IMR-90 (cell line): ENCODE data around the gene TGFBR2. TPM values are rescaled to one million over a fixed set of nuclear protein-coding genes. Genes with fewer than 3 reads are reported as not detected.

Experiments used
- ATAC-seq: fragments of 200-7000 bp; cut with Tn5 transposase; 2 replicates; pipeline ENCODE4 v1.9.1; 2020; ENCODE audit warnings: low read depth, mild to moderate bottlenecking, moderate library complexity
- BruUV-seq: library from RNA; stranded (reverse); fragments of 400-500 nt; replicated peaks from 2 replicates; lab custom pipeline; 2021; lab: Mats Ljungman, UMichigan
- CTCF ChIA-PET: fragments of 300-600 bp; formaldehyde crosslinking; extraction: SDS; loops from one replicate; lab custom pipeline; 2021; ENCODE audit warnings: antibody characterized with exemption; lab: Yijun Ruan, JAX
- POLR2A ChIA-PET: fragments of 300-600 bp; sonication (Branson Sonifier 250); formaldehyde crosslinking; loops from one replicate; lab custom pipeline; 2022; ENCODE audit warnings: antibody characterized with exemption; ENCODE audit not compliant: unreplicated experiment; lab: Charles Lee
- DNase-seq: peaks from one replicate; pipeline ENCODE4 v3.0.0; 2013
- H2AFZ ChIP-seq: replicated peaks from 2 replicates; pipeline ENCODE3; 2013; ENCODE audit warnings: low read length, mild to moderate bottlenecking; ENCODE audit not compliant: poor library complexity
- H2AK5ac ChIP-seq: 2 replicates; pipeline ENCODE4 v1.6.1; 2013; ENCODE audit warnings: low read depth, low read length, inconsistent platforms
- H2AK9ac ChIP-seq: replicated peaks from 2 replicates; pipeline ENCODE3; 2013; ENCODE audit warnings: mild to moderate bottlenecking, low read depth, low read length, moderate library complexity; ENCODE audit not compliant: poor library complexity
- H2BK120ac ChIP-seq: 2 replicates; pipeline ENCODE4 v1.6.1; 2013; ENCODE audit warnings: low read depth, low read length, inconsistent platforms
- H2BK15ac ChIP-seq: 3 replicates; pipeline ENCODE4 v1.6.1; 2013; ENCODE audit warnings: low read depth, low read length, inconsistent platforms
- H2BK20ac ChIP-seq: 2 replicates; pipeline ENCODE4 v1.6.1; 2013; ENCODE audit warnings: low read depth, mild to moderate bottlenecking, inconsistent platforms, low read length, moderate library complexity
- H2BK5ac ChIP-seq: 2 replicates; pipeline ENCODE4 v1.6.1; 2013; ENCODE audit warnings: mild to moderate bottlenecking, low read depth, low read length, inconsistent platforms; ENCODE audit not compliant: poor library complexity, severe bottlenecking
- H3K14ac ChIP-seq: replicated peaks from 2 replicates; pipeline ENCODE4 v1.6.1; 2013; ENCODE audit warnings: low read depth, low read length, inconsistent platforms
- H3K18ac ChIP-seq: 2 replicates; pipeline ENCODE4 v1.6.1; 2013; ENCODE audit warnings: low read depth, low read length, control low read depth
- H3K23ac ChIP-seq: 2 replicates; pipeline ENCODE4 v1.6.1; 2013; ENCODE audit warnings: low read depth, low read length, inconsistent platforms
- H3K27ac ChIP-seq: 2 replicates; pipeline ENCODE4 v1.5.1; 2013; ENCODE audit warnings: mild to moderate bottlenecking, control low read depth, low read length; ENCODE audit not compliant: insufficient read depth
- H3K27me3 ChIP-seq: 2 replicates; pipeline ENCODE4 v1.6.1; 2013; ENCODE audit warnings: low read length; ENCODE audit not compliant: control insufficient read depth, insufficient read depth
- H3K36me3 ChIP-seq: 2 replicates; pipeline ENCODE4 v1.6.1; 2013; ENCODE audit warnings: low read length, mixed read lengths; ENCODE audit not compliant: control insufficient read depth, insufficient read depth
- H3K4ac ChIP-seq: 2 replicates; pipeline ENCODE4 v1.6.1; 2013; ENCODE audit warnings: low read depth, low read length, inconsistent platforms
- H3K4me1 ChIP-seq: 2 replicates; pipeline ENCODE4 v1.6.1; 2013; ENCODE audit warnings: low read length, mixed read lengths; ENCODE audit not compliant: control insufficient read depth, insufficient read depth
- H3K4me2 ChIP-seq: 2 replicates; pipeline ENCODE4 v1.6.1; 2013; ENCODE audit warnings: low read depth, mild to moderate bottlenecking, control low read depth, low read length, moderate library complexity
- H3K4me3 ChIP-seq: 2 replicates; pipeline ENCODE4 v1.5.1; 2013; ENCODE audit warnings: low read depth, mild to moderate bottlenecking, control low read depth, low read length, moderate library complexity; ENCODE audit not compliant: insufficient read depth
- H3K56ac ChIP-seq: 2 replicates; pipeline ENCODE4 v1.6.1; 2013; ENCODE audit warnings: low read length, inconsistent platforms; ENCODE audit not compliant: insufficient read depth; ENCODE audit errors: extremely low read depth
- H3K79me1 ChIP-seq, 2 experiments: 2 replicates each; pipeline ENCODE4 v1.6.1; 2013; ENCODE audit warnings: low read length in 2 of 2, inconsistent platforms in 1 of 2, low read depth in 1 of 2
- H3K9ac ChIP-seq: 2 replicates; pipeline ENCODE4 v1.6.1; 2013; ENCODE audit warnings: low read depth, low read length, control low read depth
- H3K9me1 ChIP-seq: 2 replicates; pipeline ENCODE4 v1.6.1; 2013; ENCODE audit warnings: low read length, inconsistent platforms; ENCODE audit not compliant: insufficient read depth
- H3K9me3 ChIP-seq: 2 replicates; pipeline ENCODE4 v1.6.1; 2013; ENCODE audit warnings: low read length; ENCODE audit not compliant: control insufficient read depth, insufficient read depth
- H4K20me1 ChIP-seq: 2 replicates; pipeline ENCODE4 v1.6.1; 2013; ENCODE audit warnings: low read length, inconsistent platforms; ENCODE audit not compliant: insufficient read depth
- H4K5ac ChIP-seq: 2 replicates; pipeline ENCODE4 v1.6.1; 2013; ENCODE audit warnings: mild to moderate bottlenecking, low read depth, low read length, control low read depth
- H4K8ac ChIP-seq, 2 experiments: 2 replicates each; pipeline ENCODE4 v1.6.1; 2013; ENCODE audit warnings: low read depth in 2 of 2, low read length in 2 of 2, control low read depth in 1 of 2, inconsistent platforms in 1 of 2
- H4K91ac ChIP-seq: 2 replicates; pipeline ENCODE4 v1.6.1; 2013; ENCODE audit warnings: low read depth, low read length, inconsistent platforms; ENCODE audit not compliant: insufficient read depth
- BHLHE40 ChIP-seq: fragments of 150-350 bp; IDR thresholded peaks from 2 replicates; pipeline ENCODE4 v1.6.1; 2016; ENCODE audit warnings: mild to moderate bottlenecking, low read depth, low read length
- CEBPB ChIP-seq: IDR thresholded peaks from 2 replicates; pipeline ENCODE4 v1.6.1; 2012; ENCODE audit warnings: low read depth, low read length, improper control_type of control experiment
- CHD1 ChIP-seq: IDR thresholded peaks from 2 replicates; pipeline ENCODE4 v1.6.1; 2012; ENCODE audit warnings: low read depth, low read length, improper control_type of control experiment
- FOS ChIP-seq: fragments of 150-350 bp; IDR thresholded peaks from 2 replicates; pipeline ENCODE4 v1.6.1; 2016; ENCODE audit warnings: low read depth, low read length
- MAFK ChIP-seq: IDR thresholded peaks from 2 replicates; pipeline ENCODE4 v1.6.1; 2012; ENCODE audit warnings: low read depth, low read length, improper control_type of control experiment
- MAZ ChIP-seq: IDR thresholded peaks from 2 replicates; pipeline ENCODE4 v1.6.1; 2012; ENCODE audit warnings: low read depth, mild to moderate bottlenecking, low read length, improper control_type of control experiment, moderate library complexity, borderline replicate concordance
- MXI1 ChIP-seq: IDR thresholded peaks from 2 replicates; pipeline ENCODE4 v1.6.1; 2012; ENCODE audit warnings: low read depth, mild to moderate bottlenecking, low read length, moderate library complexity, borderline replicate concordance
- NFE2L2 ChIP-seq: fragments of 150-350 bp; IDR thresholded peaks from 2 replicates; pipeline ENCODE4 v1.6.1; 2016; ENCODE audit warnings: low read depth, mild to moderate bottlenecking, low read length
- POLR2A ChIP-seq: IDR thresholded peaks from 2 replicates; pipeline ENCODE4 v1.6.1; 2012; ENCODE audit warnings: mild to moderate bottlenecking, low read depth, low read length
- RAD21 ChIP-seq: IDR thresholded peaks from 2 replicates; pipeline ENCODE4 v1.6.1; 2012; ENCODE audit warnings: low read length, improper control_type of control experiment
- RCOR1 ChIP-seq: IDR thresholded peaks from 2 replicates; pipeline ENCODE4 v1.6.1; 2012; ENCODE audit warnings: mild to moderate bottlenecking, low read length, improper control_type of control experiment; ENCODE audit not compliant: insufficient replicate concordance
- RFX5 ChIP-seq: IDR thresholded peaks from 2 replicates; pipeline ENCODE4 v1.8.0; 2012; ENCODE audit warnings: low read depth, mild to moderate bottlenecking, low read length, moderate library complexity
- SMC3 ChIP-seq: fragments of 150-350 bp; IDR thresholded peaks from 2 replicates; pipeline ENCODE4 v1.6.1; 2016; ENCODE audit warnings: low read depth, mild to moderate bottlenecking, antibody characterized with exemption, low read length, moderate library complexity
- WGBS, 2 experiments: methylation state at CpG; one replicate each; pipeline versions ENCODE4 v1.1.5 to v1.1.7; 2013; ENCODE audit warnings: missing lambda C conversion rate in 2 of 2; ENCODE audit not compliant: insufficient read length in 1 of 2; ENCODE audit errors: extremely low coverage in 2 of 2; 5-methylcytosine and 5-hydroxymethylcytosine counted together
- dilution Hi-C: fragments of 300-500 bp; cut with HindIII; formaldehyde crosslinking; loops from one replicate; pipeline ENCODE4 v1.14.3; 2018; ENCODE audit warnings: low sequenced_read_pairs; ENCODE audit not compliant: unreplicated experiment
- in situ Hi-C: fragments of 300-500 bp; cut with MboI; formaldehyde crosslinking; loops from 3 replicates; pipeline ENCODE4 v1.14.3; 2019; ENCODE audit warnings: low sequenced_read_pairs, inconsistent platforms, mixed read lengths
- intact Hi-C: fragments of 100-400 bp; cut with micrococcal nuclease; formaldehyde crosslinking; loops from 2 replicates; pipeline ENCODE4 v1.10.0; 2022
- polyA plus RNA-seq, 3 experiments: library from polyadenylated mRNA; depleted of rRNA; stranded (reverse); fragments of >200 nt; gene quantifications; 2 replicates each; pipeline ENCODE4 v1.2.3, GENCODE V29; 2012; ENCODE audit warnings: low replicate concordance in 1 of 3
- total RNA-seq: library from RNA; depleted of rRNA; stranded (reverse); fragments of >200 nt; gene quantifications from 2 replicates; pipeline ENCODE4 v1.2.3, GENCODE V29; 2012
- TF ChIP-seq, protein P1 (sequence below): conservative IDR thresholded peaks from 2 replicates; pipeline ENCODE4 v1.5.1; 2012; ENCODE audit warnings: mild to moderate bottlenecking, low read depth, low read length, improper control_type of control experiment
- TF ChIP-seq, protein P2 (sequence below): fragments of 150-350 bp; IDR thresholded peaks from 2 replicates; pipeline ENCODE4 v1.6.1; 2017; ENCODE audit warnings: mild to moderate bottlenecking, antibody characterized with exemption, low read length, low read depth

The TGFBR2 gene
- total and polyA plus RNA-seq, 2 of the 4 experiments (the other 2 are of a cell fraction), result 63.7 to 87.5 TPM

GRCh38 chr3:30598668-30599545 lies 7.5 kb upstream of the TGFBR2 start (continued):
- TF ChIP-seq RCOR1, result no peak

GRCh38 chr3:30600572-30600971 lies 5.8 kb upstream of the TGFBR2 start:
- Histone ChIP-seq H2AK5ac (no peak overlapping the region), H2BK120ac (no peak overlapping the region), H2AK9ac (no peak overlapping the region), H3K9me1 (no peaks in the 10 kb centered on the region), H3K36me3 (no peaks in the 10 kb centered on the region), H2BK20ac (no peak overlapping the region), H3K27me3 (no peaks in the 10 kb centered on the region), H3K4me2 (no peak overlapping the region), H3K23ac (no peak overlapping the region), H4K8ac (no peak overlapping the region), H3K4ac (no peak overlapping the region), H2AFZ (no peak overlapping the region), H4K91ac (no peak overlapping the region), H3K79me1 (no peaks in the 10 kb centered on the region), H3K27ac (no peak overlapping the region), H3K4me1 (peaks cover 8% of the 10 kb centered on the region), H3K4me3 (no peak overlapping the region), H4K5ac (no peak overlapping the region), H3K9me3 (no peaks in the 10 kb centered on the region), H2BK15ac (peak overlapping the region; percentile 58; the same call in 1 of the 3 replicates), H4K20me1 (no peaks in the 10 kb centered on the region), H3K14ac (no peak overlapping the region), H2BK5ac (no peak overlapping the region), H3K18ac (no peak overlapping the region; the same call in 1 of the 2 replicates), H3K9ac (no peak overlapping the region), H3K56ac (no peak overlapping the region)
- WGBS, 2 experiments, result no CpG with 5 or more reads among the region's 2 CpGs
- TF ChIP-seq BHLHE40 (no peak), NFE2L2 (no peak), MAFK (no peak), FOS (no peak), CEBPB (no peak), POLR2A (no peak), RCOR1 (no peak), RFX5 (no peak), MXI1 (no peak), SMC3 (no peak), MAZ (no peak), RAD21 (no peak), CHD1 (no peak)
- TF ChIP-seq, protein P1, sequence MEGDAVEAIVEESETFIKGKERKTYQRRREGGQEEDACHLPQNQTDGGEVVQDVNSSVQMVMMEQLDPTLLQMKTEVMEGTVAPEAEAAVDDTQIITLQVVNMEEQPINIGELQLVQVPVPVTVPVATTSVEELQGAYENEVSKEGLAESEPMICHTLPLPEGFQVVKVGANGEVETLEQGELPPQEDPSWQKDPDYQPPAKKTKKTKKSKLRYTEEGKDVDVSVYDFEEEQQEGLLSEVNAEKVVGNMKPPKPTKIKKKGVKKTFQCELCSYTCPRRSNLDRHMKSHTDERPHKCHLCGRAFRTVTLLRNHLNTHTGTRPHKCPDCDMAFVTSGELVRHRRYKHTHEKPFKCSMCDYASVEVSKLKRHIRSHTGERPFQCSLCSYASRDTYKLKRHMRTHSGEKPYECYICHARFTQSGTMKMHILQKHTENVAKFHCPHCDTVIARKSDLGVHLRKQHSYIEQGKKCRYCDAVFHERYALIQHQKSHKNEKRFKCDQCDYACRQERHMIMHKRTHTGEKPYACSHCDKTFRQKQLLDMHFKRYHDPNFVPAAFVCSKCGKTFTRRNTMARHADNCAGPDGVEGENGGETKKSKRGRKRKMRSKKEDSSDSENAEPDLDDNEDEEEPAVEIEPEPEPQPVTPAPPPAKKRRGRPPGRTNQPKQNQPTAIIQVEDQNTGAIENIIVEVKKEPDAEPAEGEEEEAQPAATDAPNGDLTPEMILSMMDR, result no peak
- TF ChIP-seq, protein P2, sequence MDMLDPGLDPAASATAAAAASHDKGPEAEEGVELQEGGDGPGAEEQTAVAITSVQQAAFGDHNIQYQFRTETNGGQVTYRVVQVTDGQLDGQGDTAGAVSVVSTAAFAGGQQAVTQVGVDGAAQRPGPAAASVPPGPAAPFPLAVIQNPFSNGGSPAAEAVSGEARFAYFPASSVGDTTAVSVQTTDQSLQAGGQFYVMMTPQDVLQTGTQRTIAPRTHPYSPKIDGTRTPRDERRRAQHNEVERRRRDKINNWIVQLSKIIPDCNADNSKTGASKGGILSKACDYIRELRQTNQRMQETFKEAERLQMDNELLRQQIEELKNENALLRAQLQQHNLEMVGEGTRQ, result no peak
- ATAC-seq (no peak), DNase-seq (no peak)
- dilution Hi-C loops, result no loop called here
- intact Hi-C loops, result no loop called here
- BruUV-seq, result no TSS peak
- ChIA-PET POLR2A (no interaction called here), CTCF (no interaction called here)
- in situ Hi-C loops, result no loop called here
